Activated CD8-positive, alpha-beta memory T cell treated with anti-CD3 and anti-CD28 coated beads for 48 hours (primary cell): ENCODE results near the gene SPRR4.

Experiments
- DNase-seq, 3 experiments: peaks; one replicate each; pipeline ENCODE4 v3.0.0-alpha.2; 2020; ENCODE audit warnings: low read depth in 2 of 3, low spot score in 2 of 3

SPRR4 gene

GRCh38 chr1:152965853-152966252 is 4.6 kb upstream of the SPRR4 start:
- no peak for DNase-seq

- no peak for DNase-seq
Observed at GRCh38 chr1:152967201-152967600, 3.2 kb upstream of the SPRR4 start.

GRCh38 chr1:152968248-152968647 is 2.2 kb upstream of the SPRR4 start:
- DNase-seq = no peak

GRCh38 chr1:152969036-152969435 is 1.4 kb upstream of the SPRR4 start:
- DNase-seq = no peak

- no peak for DNase-seq
Observed at GRCh38 chr1:152972196-152972886, 1.9 kb downstream of the SPRR4 start.

- DNase-seq = no peak
Observed at GRCh38 chr1:152976688-152977087, 6.2 kb downstream of the SPRR4 start.

- DNase-seq = no peak
Observed at GRCh38 chr1:152977614-152978013, 7.2 kb downstream of the SPRR4 start.

- no peak for DNase-seq
Observed at GRCh38 chr1:152980676-152981075, 10.2 kb downstream of the SPRR4 start.

GRCh38 chr1:152981146-152981871 is 10.9 kb downstream of the SPRR4 start:
- DNase-seq = no peak

GRCh38 chr1:152982076-152982475 is 11.6 kb downstream of the SPRR4 start:
- no peak for DNase-seq

GRCh38 chr1:152983234-152983633 is 12.8 kb downstream of the SPRR4 start:
- DNase-seq = no peak

- DNase-seq = no peak
Observed at GRCh38 chr1:152983743-152984142, 13.3 kb downstream of the SPRR4 start, which contains the start of gene SPRR1A. SPRR1A (plus strand) TSS chr1:152984081; CDS start chr1:152985231, 1,150 bp downstream.

GRCh38 chr1:152986578-152986977 is 16.1 kb downstream of the SPRR4 start:
- no peak for DNase-seq

GRCh38 chr1:152993186-152993585 is 22.7 kb downstream of the SPRR4 start:
- no peak for DNase-seq

GRCh38 chr1:152995842-152996241 is 25.4 kb downstream of the SPRR4 start:
- no peak for DNase-seq

GRCh38 chr1:152996633-152997400 is 26.4 kb downstream of the SPRR4 start:
- no peak for DNase-seq

GRCh38 chr1:152997901-152998300 is 27.5 kb downstream of the SPRR4 start:
- DNase-seq = no peak

GRCh38 chr1:152998476-152998875 is 28.0 kb downstream of the SPRR4 start:
- DNase-seq = no peak

- DNase-seq = no peak
Observed at GRCh38 chr1:152999818-153000217, 29.4 kb downstream of the SPRR4 start.

- DNase-seq = no peak
Observed at GRCh38 chr1:153000294-153000693, 29.8 kb downstream of the SPRR4 start.

- no peak for DNase-seq
Observed at GRCh38 chr1:153001382-153001781, 30.9 kb downstream of the SPRR4 start, which contains the start of gene SPRR3. SPRR3 (plus strand) TSS chr1:153001749; CDS start chr1:153003021, 1,272 bp downstream.
